Activated T-cell treated with anti-CD3 and anti-CD28 coated beads, Interleukin-2, amount 50 U/mL, for 1 hour (primary cell): ENCODE measurements around the gene APBB2.
"Not testable (repeated sequence)": the region's sequence is repeated elsewhere in the genome, so short reads cannot be mapped to it uniquely, and the experiment has no call there.

ENCODE experiments used
- DNase-seq: peaks from one replicate; pipeline ENCODE4 v3.0.0-alpha.2; 2020

APBB2 gene

GRCh38 chr4:41095192-41095872, 119.0 kb downstream of the APBB2 start:
- DNase-seq = no peak

GRCh38 chr4:41092128-41092527, 122.2 kb downstream of the APBB2 start:
- no peak for DNase-seq

- no peak for DNase-seq
Measured at GRCh38 chr4:41081847-41082246, 132.5 kb downstream of the APBB2 start.

- DNase-seq = no peak
Measured at GRCh38 chr4:41080976-41081375, 133.4 kb downstream of the APBB2 start.

GRCh38 chr4:41079881-41080560, 134.3 kb downstream of the APBB2 start:
- DNase-seq = no peak

- no peak for DNase-seq
Measured at GRCh38 chr4:41077628-41078027, 136.7 kb downstream of the APBB2 start.

GRCh38 chr4:41076481-41076880, 137.9 kb downstream of the APBB2 start:
- no peak for DNase-seq

- DNase-seq = no peak
Measured at GRCh38 chr4:41074215-41074614, 140.1 kb downstream of the APBB2 start.

GRCh38 chr4:41072021-41072777, 142.1 kb downstream of the APBB2 start:
- no peak for DNase-seq

- no peak for DNase-seq
Measured at GRCh38 chr4:41070516-41071281, 143.6 kb downstream of the APBB2 start.

- no peak for DNase-seq
Measured at GRCh38 chr4:41069838-41070237, 144.5 kb downstream of the APBB2 start.

GRCh38 chr4:41069257-41069656, 145.1 kb downstream of the APBB2 start:
- no peak for DNase-seq

- no peak for DNase-seq
Measured at GRCh38 chr4:41067369-41067768, 147.0 kb downstream of the APBB2 start.

GRCh38 chr4:41066049-41066448, 148.3 kb downstream of the APBB2 start:
- DNase-seq = no peak

- no peak for DNase-seq
Measured at GRCh38 chr4:41065434-41066006, 148.8 kb downstream of the APBB2 start.

GRCh38 chr4:41064953-41065352, 149.4 kb downstream of the APBB2 start:
- no peak for DNase-seq

- no peak for DNase-seq
Measured at GRCh38 chr4:41061482-41062185, 152.7 kb downstream of the APBB2 start.

GRCh38 chr4:41060352-41061334, 153.7 kb downstream of the APBB2 start:
- DNase-seq = no peak

- DNase-seq = not testable (repeated sequence)
Measured at GRCh38 chr4:41059411-41059810, 154.9 kb downstream of the APBB2 start.

- no peak for DNase-seq
Measured at GRCh38 chr4:41058426-41058825, 155.9 kb downstream of the APBB2 start.

GRCh38 chr4:41057467-41057866, 156.9 kb downstream of the APBB2 start:
- DNase-seq = no peak
